Endothelial cell of umbilical vein (primary cell): ENCODE results near the gene OLFM1. TPM values are rescaled to one million over a fixed set of nuclear protein-coding genes. Genes with fewer than 3 reads are reported as not detected.

Source experiments
- BruUV-seq: library from RNA; stranded (reverse); fragments of 400-500 nt; replicated peaks from 2 replicates; lab custom pipeline; 2021; lab: Mats Ljungman, UMichigan
- CTCF ChIA-PET: fragments of 300-600, 350-600 bp; sonication (Branson Sonifier 250); formaldehyde crosslinking; loops from one replicate; lab custom pipeline; 2021; ENCODE audit warnings: antibody characterized with exemption, inconsistent platforms; lab: Charles Lee
- POLR2A ChIA-PET: fragments of 300-600, 350-600 bp; sonication (Branson Sonifier 250); formaldehyde crosslinking; loops from one replicate; lab custom pipeline; 2021; ENCODE audit warnings: antibody characterized with exemption, inconsistent platforms; lab: Charles Lee
- DNase-seq: peaks from one replicate; pipeline ENCODE4 v3.0.0-alpha.2; 2011; ENCODE audit warnings: low read depth, low spot score
- FAIRE-seq: peaks from 2 replicates; lab custom pipeline; 2011; peaks lifted over from hg19 to GRCh38; lab: Jason Lieb, UNC
- H2AFZ ChIP-seq: 2 replicates; pipeline ENCODE4 v1.6.0; 2012; ENCODE audit warnings: low read depth, low read length, control low read depth, inconsistent platforms
- H3K27ac ChIP-seq: 2 replicates; pipeline ENCODE4 v1.5.1; 2011; ENCODE audit warnings: low read depth, mild to moderate bottlenecking, control low read depth, low read length, moderate library complexity; ENCODE audit not compliant: insufficient read depth
- H3K27me3 ChIP-seq, 2 experiments: 2 replicates each; pipeline versions ENCODE4 v1.6.0 to v1.6.1; 2011; ENCODE audit warnings: low read length in 2 of 2, mixed read lengths in 1 of 2; ENCODE audit not compliant: control insufficient read depth in 2 of 2, insufficient read depth in 2 of 2
- H3K36me3 ChIP-seq, 2 experiments: 2 replicates in 1 of 2; 3 replicates in 1 of 2; pipeline ENCODE4 v1.5.1; 2011; ENCODE audit warnings: low read length in 2 of 2, mild to moderate bottlenecking in 1 of 2, moderate library complexity in 1 of 2; ENCODE audit not compliant: control insufficient read depth in 2 of 2, insufficient read depth in 2 of 2; ENCODE audit errors: extremely low read depth in 1 of 2
- H3K4me1 ChIP-seq: 3 replicates; pipeline ENCODE4 v1.5.1; 2011; ENCODE audit warnings: mild to moderate bottlenecking, low read length; ENCODE audit not compliant: control insufficient read depth, insufficient read depth; ENCODE audit errors: extremely low read depth
- H3K4me2 ChIP-seq: 2 replicates; pipeline ENCODE4 v1.6.1; 2011; ENCODE audit warnings: low read length, control low read depth, mixed read lengths; ENCODE audit not compliant: insufficient read depth
- H3K4me3 ChIP-seq, 3 experiments: fragments of 200-600 bp in 1 of 3; sonication (generic), shearing (Covaris generic) in 1 of 3; replicated peaks in 1 of 3; 2 replicates each; pipeline ENCODE4 v1.5.1; 2011 to 2016; ENCODE audit warnings: control low read depth in 3 of 3, low read length in 3 of 3, mild to moderate bottlenecking in 2 of 3, inconsistent platforms in 1 of 3, low read depth in 1 of 3, moderate library complexity in 1 of 3; ENCODE audit not compliant: insufficient read depth in 1 of 3
- H3K79me2 ChIP-seq: 2 replicates; pipeline ENCODE4 v1.6.0; 2012; ENCODE audit warnings: low read length, inconsistent platforms; ENCODE audit not compliant: control insufficient read depth, insufficient read depth
- H3K9ac ChIP-seq: replicated peaks from 2 replicates; pipeline ENCODE3; 2011; ENCODE audit warnings: low read length, control low read depth; ENCODE audit not compliant: insufficient read depth; ENCODE audit errors: extremely low read depth
- H3K9me1 ChIP-seq: replicated peaks from 3 replicates; pipeline ENCODE4 v1.6.0; 2011; ENCODE audit warnings: mild to moderate bottlenecking, low read length; ENCODE audit not compliant: control insufficient read depth, insufficient read depth; ENCODE audit errors: extremely low read depth
- H3K9me3 ChIP-seq: replicated peaks from 2 replicates; pipeline ENCODE4 v1.5.1; 2012; ENCODE audit warnings: low read length, inconsistent platforms; ENCODE audit not compliant: control insufficient read depth, insufficient read depth
- H4K20me1 ChIP-seq: replicated peaks from 2 replicates; pipeline ENCODE3; 2011; ENCODE audit warnings: mild to moderate bottlenecking, low read length; ENCODE audit not compliant: control insufficient read depth, insufficient read depth; ENCODE audit errors: extremely low read depth
- CTCF ChIP-seq, 2 donors: IDR thresholded peaks; 1 replicate in 1 of 2; 2 replicates in 1 of 2; pipeline ENCODE4 v1.5.1; 2011; ENCODE audit warnings: low read length in 2 of 2, mild to moderate bottlenecking in 2 of 2, moderate library complexity in 2 of 2, control low read depth in 1 of 2, inconsistent platforms in 1 of 2, low read depth in 1 of 2; ENCODE audit not compliant: insufficient read depth in 1 of 2; ENCODE audit errors: extremely low read depth in 1 of 2
- FOS ChIP-seq: IDR thresholded peaks from 2 replicates; pipeline ENCODE4 v1.6.1; 2011; ENCODE audit warnings: mild to moderate bottlenecking, low read length, moderate library complexity, borderline replicate concordance; ENCODE audit not compliant: insufficient read depth
- GATA2 ChIP-seq: IDR thresholded peaks from 2 replicates; pipeline ENCODE4 v1.7.0; 2011; ENCODE audit warnings: low read depth, mild to moderate bottlenecking, moderate library complexity, mixed read lengths, low read length; ENCODE audit not compliant: insufficient read length, insufficient read depth
- MAX ChIP-seq: IDR thresholded peaks from 2 replicates; pipeline ENCODE4 v1.6.1; 2011; ENCODE audit not compliant: insufficient read depth, insufficient read length
- MYC ChIP-seq: IDR thresholded peaks from one replicate; pipeline ENCODE4 v1.6.1; 2011; ENCODE audit warnings: mild to moderate bottlenecking, low read depth, low read length
- POLR2A ChIP-seq: IDR thresholded peaks from 2 replicates; pipeline ENCODE4 v1.6.1; 2012; ENCODE audit warnings: low read depth, mild to moderate bottlenecking, control low read depth, low read length
- POLR2AphosphoS5 ChIP-seq: IDR thresholded peaks from 2 replicates; pipeline ENCODE4 v1.6.1; 2012; ENCODE audit warnings: low read depth, mild to moderate bottlenecking, control low read depth, low read length, moderate library complexity; ENCODE audit not compliant: insufficient read depth
- dilution Hi-C: fragments of 300-500 bp; cut with MboI; formaldehyde crosslinking; loops from one replicate; pipeline ENCODE4 v1.15.0; 2019; ENCODE audit warnings: low sequenced_read_pairs; ENCODE audit not compliant: extremely low pct_ligation_motif_present
- intact Hi-C: fragments of 100-400 bp; cut with micrococcal nuclease; formaldehyde crosslinking; loops from one replicate; pipeline ENCODE4 v1.10.0; 2022
- polyA plus RNA-seq, 4 experiments: library from polyadenylated mRNA; depleted of rRNA in 3 of 4; stranded (reverse) in 3 of 4; unstranded in 1 of 4; fragments of >200 nt; gene quantifications; 2 replicates each; pipeline versions ENCODE4 v1.2.1 to v1.2.3, GENCODE V29; 2011 to 2012; ENCODE audit warnings: missing spikeins in 1 of 4
- total RNA-seq: library from RNA; stranded (reverse); gene quantifications from 2 replicates; pipeline ENCODE4 v1.2.3, GENCODE V29; 2021

Gene OLFM1
- total and polyA plus RNA-seq, 2 donors (not counting 3 experiments of a cell fraction or from before 2014, with no cell fraction given), result 0.07 to 0.95 TPM

GRCh38 chr9:135070964-135071735 is 16.3 kb upstream of the OLFM1 start:
- Histone ChIP-seq H3K79me2 (no peaks in the 10 kb centered on the region), H3K9ac (no peak overlapping the region), H3K4me3 (no peak overlapping the region), H3K4me2 (no peak overlapping the region), H3K4me1 (no peaks in the 10 kb centered on the region), H3K27ac (no peak overlapping the region), H2AFZ (no peak overlapping the region), H3K9me3 (no peaks in the 10 kb centered on the region), H3K27me3 (peaks cover 0 to 3% of the 10 kb centered on the region in 2 experiments), H3K9me1 (no peaks in the 10 kb centered on the region), H4K20me1 (no peaks in the 10 kb centered on the region), H3K36me3 (no peaks in the 10 kb centered on the region)
- CTCF ChIA-PET, result no interaction called here
- no TSS peak for BruUV-seq
- FAIRE-seq (no peak), DNase-seq (no peak)
- TF ChIP-seq MYC (no peak), FOS (no peak), POLR2A (no peak), CTCF (IDR thresholded peaks at IDR 0.05; ENCODE audit: extremely low read depth in 1 of 2, insufficient read depth in 1 of 2, low read depth in 1 of 2, low read length in 2 of 2) (no peak), MAX (no peak), GATA2 (no peak), POLR2AphosphoS5 (no peak)
- dilution Hi-C loops, result no loop called here
- POLR2A ChIA-PET, result no interaction called here
- intact Hi-C loops, result no loop called here
